ENCODE measurements around the gene NFKB1. TPM values are rescaled to one million over a fixed set of nuclear protein-coding genes. Genes with fewer than 3 reads are reported as not detected.
"Not testable (repeated sequence)": the region's sequence is repeated elsewhere in the genome, so short reads cannot be mapped to it uniquely, and the experiment has no call there.

Gene NFKB1
- total RNA-seq, 1 donor from 2014 or later = 33.4 TPM

- no peak for DNase-seq (ENCODE audit: low read depth)
Observed at GRCh38 chr4:102594000-102594399, 92.8 kb downstream of the NFKB1 start.

- DNase-seq (ENCODE audit: low read depth) = no peak
Observed at GRCh38 chr4:102596532-102596931, 95.4 kb downstream of the NFKB1 start.

- DNase-seq (ENCODE audit: low read depth) = peak; percentile 67
Observed at GRCh38 chr4:102598086-102598761, 97.1 kb downstream of the NFKB1 start.

GRCh38 chr4:102598762-102599374 lies 97.7 kb downstream of the NFKB1 start:
- peak; percentile 13 for DNase-seq (ENCODE audit: low read depth)

GRCh38 chr4:102599455-102599854 lies 98.3 kb downstream of the NFKB1 start:
- no peak for DNase-seq (ENCODE audit: low read depth)

GRCh38 chr4:102599886-102600285 lies 98.7 kb downstream of the NFKB1 start:
- no peak for DNase-seq (ENCODE audit: low read depth)

GRCh38 chr4:102600689-102601088 lies 99.5 kb downstream of the NFKB1 start:
- DNase-seq (ENCODE audit: low read depth) = no peak

GRCh38 chr4:102601586-102602227 lies 100.5 kb downstream of the NFKB1 start:
- no peak for DNase-seq (ENCODE audit: low read depth)

- DNase-seq (ENCODE audit: low read depth) = no peak
Observed at GRCh38 chr4:102604222-102604940, 103.2 kb downstream of the NFKB1 start.

- DNase-seq (ENCODE audit: low read depth) = no peak
Observed at GRCh38 chr4:102606261-102606660, 105.1 kb downstream of the NFKB1 start.

- no peak for DNase-seq (ENCODE audit: low read depth)
Observed at GRCh38 chr4:102606846-102607450, 105.8 kb downstream of the NFKB1 start.

GRCh38 chr4:102608190-102608589 lies 107.0 kb downstream of the NFKB1 start:
- DNase-seq (ENCODE audit: low read depth) = no peak

GRCh38 chr4:102610007-102610406 lies 108.8 kb downstream of the NFKB1 start:
- DNase-seq (ENCODE audit: low read depth) = peak; percentile 21

- no peak for DNase-seq (ENCODE audit: low read depth)
Observed at GRCh38 chr4:102610476-102610875, 109.3 kb downstream of the NFKB1 start.

- DNase-seq (ENCODE audit: low read depth) = no peak
Observed at GRCh38 chr4:102612210-102612609, 111.1 kb downstream of the NFKB1 start.

GRCh38 chr4:102612824-102613366 lies 111.7 kb downstream of the NFKB1 start:
- no peak for DNase-seq (ENCODE audit: low read depth)

GRCh38 chr4:102614801-102615200 lies 113.6 kb downstream of the NFKB1 start:
- DNase-seq (ENCODE audit: low read depth) = no peak

- peak; percentile 45 for DNase-seq (ENCODE audit: low read depth)
Observed at GRCh38 chr4:102616636-102617035, 115.5 kb downstream of the NFKB1 start.

GRCh38 chr4:102619021-102619420 lies 117.9 kb downstream of the NFKB1 start:
- DNase-seq (ENCODE audit: low read depth) = not testable (repeated sequence)

- DNase-seq (ENCODE audit: low read depth) = peak; percentile 94
Observed at GRCh38 chr4:102619776-102620631, 118.8 kb downstream of the NFKB1 start.

Data from myocyte (in vitro differentiated cells).